Parietal lobe (tissue), 2 donors: ENCODE data around the gene SERF2. TPM values are rescaled to one million over a fixed set of nuclear protein-coding genes. Genes with fewer than 3 reads are reported as not detected.

Source experiments
- small RNA-seq: library from RNA; depleted of rRNA; stranded (forward); fragments of <200 nt; gene quantifications from one replicate; pipeline ENCODE3, GENCODE V24; 2014; ENCODE audit warnings: low replicate concordance
- total RNA-seq: library from RNA; depleted of rRNA; stranded (reverse); fragments of >200 nt; gene quantifications from one replicate; pipeline ENCODE4 v1.2.3, GENCODE V29; 2014

Gene SERF2
- total RNA-seq: 62.3 TPM

DNA sequence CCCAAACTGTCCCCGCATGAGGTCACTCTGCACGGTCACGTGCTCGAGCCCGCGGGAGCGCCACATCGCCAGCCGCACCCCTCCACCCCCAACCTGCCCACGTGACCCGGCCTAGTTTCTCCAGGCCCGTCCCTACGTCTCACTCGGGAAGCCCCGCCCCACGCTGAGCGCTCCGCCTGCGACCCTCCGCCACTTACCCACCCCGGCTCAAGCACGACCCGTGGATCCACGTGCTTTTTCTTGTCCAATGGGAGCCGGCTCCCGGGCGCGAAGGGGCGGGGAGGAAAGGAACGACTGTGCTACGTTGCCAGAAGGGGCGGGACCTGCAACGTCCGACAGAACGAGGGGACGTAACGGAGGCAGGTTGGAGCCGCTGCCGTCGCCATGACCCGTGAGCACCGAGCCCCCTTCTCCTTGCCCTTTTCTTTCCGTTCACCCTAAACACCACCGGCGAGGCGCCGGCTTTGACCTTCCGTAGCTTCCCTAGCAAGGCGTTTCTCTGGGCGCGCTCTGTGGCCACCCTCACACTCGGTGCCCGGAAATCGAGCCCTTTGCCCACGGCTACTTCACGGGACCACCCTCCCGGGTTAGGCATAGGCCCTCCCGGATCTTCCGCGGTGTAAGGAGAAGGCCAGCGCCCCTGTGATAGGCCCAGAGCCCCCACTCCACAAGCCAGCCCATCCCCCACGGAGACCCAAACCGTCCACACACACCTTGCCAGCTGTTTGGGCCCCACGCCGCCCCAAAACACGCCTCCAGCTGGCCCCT, at the start of gene SERF2:
Gene SERF2, plus strand, starts transcription at position 328 of the 768 bp plus-strand sequence. Its CDS starts 57 bp downstream, at position 385.

GRCh38 chr15:43746245-43746902, 45.7 kb upstream of the SERF2 start, which contains the start of gene PDIA3:
Gene PDIA3, plus strand, starts transcription at chr15:43746438. Its CDS starts 102 bp downstream, at chr15:43746540.

DNA sequence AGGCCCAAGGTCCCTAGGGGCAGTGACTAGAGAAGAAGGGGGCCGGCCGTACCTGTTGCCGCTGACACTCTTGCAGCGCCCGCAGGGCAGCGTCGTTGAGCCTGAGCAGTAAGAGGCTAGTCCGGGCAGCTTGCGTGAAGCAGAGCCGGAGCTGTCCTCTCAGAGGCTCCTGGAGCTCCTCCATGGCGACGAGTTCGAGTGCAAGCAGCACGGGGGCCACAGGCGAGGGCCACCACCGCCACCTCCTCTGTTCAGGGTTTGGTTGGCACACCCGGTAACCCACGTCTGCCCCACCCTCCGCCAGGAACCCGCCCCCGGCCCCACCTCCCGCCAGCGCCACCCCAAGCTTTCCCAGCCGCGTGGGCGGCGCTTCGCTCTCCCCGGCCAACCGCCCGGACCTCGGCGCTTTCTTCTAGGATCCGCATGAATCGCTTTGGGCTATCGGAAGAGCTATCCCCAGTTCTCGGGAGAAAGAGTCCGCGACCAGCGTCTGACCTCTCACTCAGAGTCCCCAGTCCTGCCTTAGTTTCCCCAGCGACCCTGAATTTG, 15.3 kb upstream of the SERF2 start, which contains the start of gene ELL3:
Gene ELL3, minus strand, starts transcription at position 249 of the 549 bp plus-strand sequence. Its CDS starts 65 bp downstream, at position 184.

DNA sequence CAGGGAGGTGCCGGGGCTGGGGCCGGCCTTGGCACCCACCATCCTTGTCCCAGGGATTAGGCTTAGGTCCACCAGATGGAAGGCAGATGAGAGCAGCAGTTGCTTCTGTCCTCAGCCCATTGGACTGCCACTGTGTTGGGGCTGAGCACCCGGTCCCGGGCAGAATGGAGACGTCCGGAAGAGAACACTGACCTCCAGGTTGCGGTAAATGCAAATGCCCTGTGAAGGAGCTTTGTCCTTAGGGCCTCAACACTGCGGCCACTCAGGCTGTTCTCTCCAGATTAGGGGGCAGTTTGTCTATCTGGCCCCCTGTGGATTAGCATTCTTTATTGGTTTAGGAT, 7.8 kb downstream of the SERF2 start, which contains the start of gene SERINC4:
Gene SERINC4, minus strand, starts transcription at position 276 of the 341 bp plus-strand sequence. Its CDS starts 234 bp downstream, at position 42.

DNA sequence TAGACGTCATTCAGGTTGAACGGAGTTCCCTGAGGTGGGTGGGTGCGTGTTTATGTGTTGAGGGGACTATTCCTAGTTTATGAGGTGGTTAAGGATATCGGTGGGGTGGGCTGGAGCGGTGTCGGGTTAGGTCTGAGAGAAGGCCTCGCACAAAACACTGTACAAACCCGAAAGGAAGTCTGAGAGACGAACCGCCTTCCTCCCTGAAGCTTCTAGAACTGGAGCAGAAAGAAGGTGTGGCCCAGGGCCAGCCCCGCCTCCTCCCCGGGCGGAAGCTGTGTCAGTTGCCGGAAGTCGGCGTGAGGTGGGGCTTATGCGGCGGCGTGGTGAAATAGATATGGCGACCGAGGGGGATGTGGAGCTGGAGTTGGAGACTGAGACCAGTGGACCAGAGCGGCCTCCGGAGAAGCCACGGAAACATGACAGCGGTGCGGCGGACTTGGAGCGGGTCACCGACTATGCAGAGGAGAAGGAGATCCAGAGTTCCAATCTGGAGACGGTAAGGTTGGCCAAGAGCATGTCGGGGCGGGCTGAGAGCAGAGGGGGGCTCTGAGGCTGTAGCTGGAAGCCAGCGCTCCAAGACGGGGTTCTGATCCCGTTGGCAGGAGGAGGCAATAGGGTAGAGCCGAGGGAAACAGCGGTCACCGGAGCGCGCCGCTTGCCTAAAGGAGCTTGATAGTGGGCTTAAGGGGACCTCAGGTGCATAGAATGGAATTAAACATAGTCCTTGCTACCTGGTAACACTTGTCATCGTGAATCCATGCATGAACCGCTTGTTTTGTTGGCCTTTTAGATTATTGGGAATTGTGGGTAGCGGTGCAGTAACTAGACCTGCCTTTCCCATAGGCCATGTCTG, 8.4 kb downstream of the SERF2 start, which contains the start of gene HYPK:
Gene HYPK, plus strand, starts transcription at position 314 of the 856 bp plus-strand sequence. Its CDS starts 24 bp downstream, at position 338.

GRCh38 chr15:43824302-43825246, 32.5 kb downstream of the SERF2 start, which contains the start of gene MFAP1:
Gene MFAP1, minus strand, starts transcription at chr15:43824690. Its CDS starts 121 bp downstream, at chr15:43824569.

GRCh38 chr15:43826508-43827341, 34.6 kb downstream of the SERF2 start, which contains the start of gene WDR76:
Gene WDR76, plus strand, starts transcription at chr15:43827002. Its CDS starts 31 bp downstream, at chr15:43827033.

Small RNA genes within 50 kb of the gene (small RNA-seq; reads per million reads assigned to genes)
- not detected for gene MIR1282

Other genes with a start within 250 kb of the SERF2 start
- 99.2 TPM for gene PPIP5K1, start 202.1 kb upstream of the SERF2 start, total RNA-seq
- gene CKMT1B, start 198.3 kb upstream of the SERF2 start, total RNA-seq: 11.9 TPM
- gene STRC, start 173.5 kb upstream of the SERF2 start, total RNA-seq: 1.6 TPM
- 18.2 TPM for gene CATSPER2, start 143.5 kb upstream of the SERF2 start, total RNA-seq
- 12.2 TPM for gene CKMT1A, start 98.5 kb upstream of the SERF2 start, total RNA-seq
- 34.1 TPM for gene PDIA3, start 45.9 kb upstream of the SERF2 start, total RNA-seq
- 5.0 TPM for gene ELL3, start 15.4 kb upstream of the SERF2 start, total RNA-seq
- gene SERINC4, start 7.9 kb downstream of the SERF2 start, total RNA-seq: not detected
- gene HYPK, start 8.3 kb downstream of the SERF2 start, total RNA-seq: 11.0 TPM
- gene MFAP1, start 32.4 kb downstream of the SERF2 start, total RNA-seq: 21.0 TPM
- 17.2 TPM for gene WDR76, start 34.7 kb downstream of the SERF2 start, total RNA-seq